ENCODE results near the gene RNF217. TPM values are rescaled to one million over a fixed set of nuclear protein-coding genes. Genes with fewer than 3 reads are reported as not detected.

RNF217 gene
- total RNA-seq, 1 donor from 2014 or later = 14.1 TPM

GRCh38 chr6:124979294-124979678, 17.0 kb downstream of the RNF217 start:
- Histone ChIP-seq H3K4me3 (no peak overlapping the region), H3K9me3 (replicated peaks) (peaks cover 21% of the 10 kb centered on the region), H3K36me3 (peaks cover 18% of the 10 kb centered on the region), H3K4me1 (peaks cover 3% of the 10 kb centered on the region), H3K27ac (replicated peaks) (no peak overlapping the region), H3K27me3 (ENCODE audit: low read depth) (no peaks in the 10 kb centered on the region)
- intact Hi-C loops (cut with micrococcal nuclease) = no loop called here
- DNase-seq = no peak
- TF ChIP-seq CTCF (IDR thresholded peaks at IDR 0.05; ENCODE audit: borderline replicate concordance) = no peak

GRCh38 chr6:124982669-124983068, 20.4 kb downstream of the RNF217 start:
- Histone ChIP-seq H3K4me3 (no peak overlapping the region), H3K4me1 (peaks cover 13% of the 10 kb centered on the region), H3K9me3 (replicated peaks) (peaks cover 21% of the 10 kb centered on the region), H3K36me3 (peaks cover 17% of the 10 kb centered on the region), H3K27ac (replicated peaks) (no peak overlapping the region), H3K27me3 (ENCODE audit: low read depth) (no peaks in the 10 kb centered on the region)
- no peak for TF ChIP-seq CTCF (IDR thresholded peaks at IDR 0.05; ENCODE audit: borderline replicate concordance)
- intact Hi-C loops (cut with micrococcal nuclease) = no loop called here
- DNase-seq = no peak

- intact Hi-C loops (cut with micrococcal nuclease) = no loop called here
- H3K27me3 ChIP-seq (ENCODE audit: low read depth) = no peaks in the 10 kb centered on the region
- peaks cover 13% of the 10 kb centered on the region for H3K9me3 ChIP-seq (replicated peaks)
- no peak for DNase-seq
- H3K36me3 ChIP-seq = peaks cover 9% of the 10 kb centered on the region
- peaks cover 13% of the 10 kb centered on the region for H3K4me1 ChIP-seq
- no peak for TF ChIP-seq CTCF (IDR thresholded peaks at IDR 0.05; ENCODE audit: borderline replicate concordance)
- H3K27ac ChIP-seq (replicated peaks) = no peak overlapping the region
- no peak overlapping the region for H3K4me3 ChIP-seq
Observed at GRCh38 chr6:124983383-124984083, 21.3 kb downstream of the RNF217 start.

DNA sequence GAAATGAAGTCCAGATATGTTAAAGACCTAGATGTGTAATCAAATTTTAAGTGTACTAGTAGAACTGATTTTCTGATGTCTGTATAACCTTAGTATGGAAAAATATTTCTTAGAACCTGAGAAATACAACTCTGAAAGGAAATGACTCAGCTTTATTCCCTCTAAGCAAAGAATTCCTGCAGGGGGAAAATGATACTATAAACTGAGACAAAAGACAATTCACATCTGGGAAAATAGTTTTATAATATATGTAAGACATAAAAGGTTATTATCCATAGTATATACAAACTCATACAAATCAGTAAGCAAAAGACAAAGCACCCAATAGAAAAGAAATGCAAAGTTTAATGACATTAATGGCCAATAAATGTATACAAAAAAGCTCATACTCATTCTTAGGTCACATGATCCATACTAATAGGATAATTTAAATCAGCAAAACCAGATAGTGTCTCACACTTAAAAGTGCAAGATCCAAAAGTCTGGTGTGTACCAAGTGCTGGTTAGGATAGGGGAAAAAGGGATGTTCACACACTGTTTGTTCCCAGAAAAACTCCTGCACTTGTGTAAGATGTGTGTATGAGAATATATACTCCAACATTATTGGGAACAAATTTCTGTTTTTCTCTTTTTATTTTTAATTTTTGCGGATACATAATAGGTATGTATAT, 22.6 kb downstream of the RNF217 start:
- no peaks in the 10 kb centered on the region for H3K27me3 ChIP-seq (ENCODE audit: low read depth)
- H3K27ac ChIP-seq (replicated peaks) = no peak overlapping the region
- intact Hi-C loops (cut with micrococcal nuclease) = no loop called here
- peaks cover 13% of the 10 kb centered on the region for H3K4me1 ChIP-seq
- no peaks in the 10 kb centered on the region for H3K36me3 ChIP-seq
- no peak overlapping the region for H3K4me3 ChIP-seq
- no peak for TF ChIP-seq CTCF (IDR thresholded peaks at IDR 0.05; ENCODE audit: borderline replicate concordance)
- H3K9me3 ChIP-seq (replicated peaks) = peaks cover under 1% of the 10 kb centered on the region
- no peak for DNase-seq

- Histone ChIP-seq H3K27me3 (ENCODE audit: low read depth) (no peaks in the 10 kb centered on the region), H3K9me3 (replicated peaks) (no peaks in the 10 kb centered on the region), H3K27ac (replicated peaks) (no peak overlapping the region), H3K36me3 (no peaks in the 10 kb centered on the region), H3K4me1 (peaks cover 13% of the 10 kb centered on the region), H3K4me3 (no peak overlapping the region)
- DNase-seq = no peak
- TF ChIP-seq CTCF (IDR thresholded peaks at IDR 0.05; ENCODE audit: borderline replicate concordance) = no peak
- intact Hi-C loops (cut with micrococcal nuclease) = no loop called here
Observed at GRCh38 chr6:124986164-124986563, 23.9 kb downstream of the RNF217 start.
